Ascending aorta (tissue), 2 donors: Measurements from ENCODE around the gene MCOLN1. TPM values are rescaled to one million over a fixed set of nuclear protein-coding genes. Genes with fewer than 3 reads are reported as not detected.
A peak's percentile ranks its signal among the peaks of the same experiment; 100 is the strongest.

Source experiments
- DNase-seq, 2 donors: peaks; one replicate each; pipeline ENCODE4 v3.0.0-alpha.2; 2019; ENCODE audit warnings: low spot score in 2 of 2
- H3K27ac ChIP-seq, 2 donors: fragments of 200-600 bp; sonication (generic); one replicate each; pipeline ENCODE4 v1.5.1; 2016 to 2017; ENCODE audit warnings: mild to moderate bottlenecking in 1 of 2
- H3K27me3 ChIP-seq: fragments of 200-600 bp; sonication (generic); one replicate; pipeline ENCODE4 v1.5.1; 2017
- H3K36me3 ChIP-seq, 2 donors: fragments of 200-600 bp; sonication (generic); one replicate each; pipeline ENCODE4 v1.5.1; 2016
- H3K4me1 ChIP-seq, 2 donors: fragments of 200-600 bp; sonication (generic); one replicate each; pipeline ENCODE4 v1.5.1; 2016 to 2017; ENCODE audit warnings: mild to moderate bottlenecking in 1 of 2
- H3K4me3 ChIP-seq, 2 donors: fragments of 200-600 bp; sonication (generic); one replicate each; pipeline ENCODE4 v1.5.1; 2016 to 2017; ENCODE audit warnings: mild to moderate bottlenecking in 1 of 2
- H3K9me3 ChIP-seq, 2 donors: fragments of 200-600 bp; sonication (generic); one replicate each; pipeline ENCODE4 v1.5.1; 2016
- CTCF ChIP-seq, 3 experiments: fragments of 200-600 bp in 2 of 3; fragments of 450-650 bp in 1 of 3; sonication (generic) in 2 of 3; IDR thresholded peaks; one replicate each; pipeline ENCODE4 v1.5.1; 2016 to 2019; ENCODE audit warnings: antibody characterized with exemption in 3 of 3, mild to moderate bottlenecking in 1 of 3, moderate library complexity in 1 of 3
- intact Hi-C: fragments of 100-400 bp; cut with DNase I; formaldehyde crosslinking; loops from one replicate; pipeline ENCODE4 v1.15.1; 2023
- total RNA-seq: library from RNA; depleted of rRNA; stranded (reverse); fragments of >200 nt; gene quantifications from one replicate; pipeline ENCODE4 v1.1.0, GENCODE V29; 2016

The MCOLN1 gene
- total RNA-seq, 1 donor from 2014 or later, result 11.9 TPM

GRCh38 chr19:7509625-7510024 is 12.8 kb upstream of the MCOLN1 start:
- no peaks in the 10 kb centered on the region for H3K9me3 ChIP-seq
- no peaks in the 10 kb centered on the region for H3K36me3 ChIP-seq
- no peaks in the 10 kb centered on the region for H3K27me3 ChIP-seq
- intact Hi-C loops, result loop anchor here (10.0 kb wide), 2 partner anchors 275 to 775 kb away; partner anchors contain the start of genes GPR108 and TRIP10
- TF ChIP-seq CTCF (IDR thresholded peaks at IDR 0.05), result no peak
- DNase-seq, result no peak
- peaks cover 0 to 7% of the 10 kb centered on the region in 2 donors for H3K4me1 ChIP-seq
- no peak overlapping the region for H3K4me3 ChIP-seq
- H3K27ac ChIP-seq, result no peak overlapping the region

- Histone ChIP-seq H3K4me1 (peaks cover 6 to 14% of the 10 kb centered on the region in 2 donors), H3K4me3 (no peak overlapping the region), H3K27me3 (no peaks in the 10 kb centered on the region), H3K9me3 (no peaks in the 10 kb centered on the region), H3K27ac (no peak overlapping the region), H3K36me3 (no peaks in the 10 kb centered on the region)
- TF ChIP-seq CTCF (IDR thresholded peaks at IDR 0.05), result no peak
- intact Hi-C loops, result loop anchor here (10.0 kb wide), 2 partner anchors 278 to 778 kb away; partner anchors contain the start of genes GPR108 and TRIP10
- no peak for DNase-seq
Measured at GRCh38 chr19:7512400-7512851, 10.0 kb upstream of the MCOLN1 start.

- H3K36me3 ChIP-seq, result no peaks in the 10 kb centered on the region
- no peaks in the 10 kb centered on the region for H3K27me3 ChIP-seq
- H3K27ac ChIP-seq, result peak overlapping the region; percentile 90 to 96
- H3K9me3 ChIP-seq, result no peaks in the 10 kb centered on the region
- H3K4me1 ChIP-seq, result peaks cover 6 to 18% of the 10 kb centered on the region in 2 donors
- no peak for TF ChIP-seq CTCF (IDR thresholded peaks at IDR 0.05)
- intact Hi-C loops, result loop anchor here (10.0 kb wide), 2 partner anchors 279 to 779 kb away; partner anchors contain the start of genes GPR108 and TRIP10
- DNase-seq, result no peak
- peak overlapping the region in 1 of 2 donors; percentile 97 for H3K4me3 ChIP-seq
Measured at GRCh38 chr19:7513809-7514642, 8.4 kb upstream of the MCOLN1 start.

- peak overlapping the region in 1 of 2 donors; percentile 97 for H3K4me3 ChIP-seq
- peaks cover 9 to 11% of the 10 kb centered on the region in 2 donors for H3K36me3 ChIP-seq
- TF ChIP-seq CTCF (IDR thresholded peaks at IDR 0.05), result no peak
- intact Hi-C loops, result loop anchor here (1.0 to 10.0 kb wide), 4 partner anchors 19 to 780 kb away; partner anchors contain the start of genes GPR108 and TRIP10
- H3K27ac ChIP-seq, result peak overlapping the region; percentile 90 to 96
- no peaks in the 10 kb centered on the region for H3K27me3 ChIP-seq
- peak; percentile 66 to 94 for DNase-seq
- peaks cover 6 to 18% of the 10 kb centered on the region in 2 donors for H3K4me1 ChIP-seq
- H3K9me3 ChIP-seq, result no peaks in the 10 kb centered on the region
Measured at GRCh38 chr19:7515110-7515644, 7.2 kb upstream of the MCOLN1 start.

GRCh38 chr19:7515645-7516151 is 6.7 kb upstream of the MCOLN1 start, which contains the start of gene ZNF358:
ZNF358 (plus strand) TSS chr19:7516103; CDS start chr19:7519243, 3,140 bp downstream.
- Histone ChIP-seq H3K27ac (peak within 1 kb of the TSS; percentile 90 to 96), H3K4me3 (peak within 1 kb of the TSS; percentile 70 to 97), H3K36me3 (peaks cover 12 to 14% of the 10 kb centered on the region in 2 donors), H3K27me3 (no peaks in the 10 kb centered on the region), H3K4me1 (peaks cover 6 to 23% of the 10 kb centered on the region in 2 donors), H3K9me3 (no peaks in the 10 kb centered on the region)
- intact Hi-C loops, result loop anchor here (1.0 to 10.0 kb wide), 4 partner anchors 19 to 781 kb away; partner anchors contain the start of genes GPR108 and TRIP10
- no peak for TF ChIP-seq CTCF (IDR thresholded peaks at IDR 0.05)
- peak in 1 of 2 donors; percentile 88 for DNase-seq
